ENCODE measurements around the gene CSRNP3.

- no peak for TF ChIP-seq CTCF (IDR thresholded peaks at IDR 0.05; ENCODE audit: low read length)
- TF ChIP-seq EZH2 (IDR thresholded peaks at IDR 0.05; ENCODE audit: borderline replicate concordance, low read length): no peak
Observed at GRCh38 chr2:165655661-165656060, 186.2 kb downstream of the CSRNP3 start.

Data from OCI-LY1 (cell line).